Measurements from ENCODE around the gene G6PC1. TPM values are rescaled to one million over a fixed set of nuclear protein-coding genes. Genes with fewer than 3 reads are reported as not detected.

Gene G6PC1
- total RNA-seq, 1 experiment from 2014 or later = 0.10 TPM

DNA sequence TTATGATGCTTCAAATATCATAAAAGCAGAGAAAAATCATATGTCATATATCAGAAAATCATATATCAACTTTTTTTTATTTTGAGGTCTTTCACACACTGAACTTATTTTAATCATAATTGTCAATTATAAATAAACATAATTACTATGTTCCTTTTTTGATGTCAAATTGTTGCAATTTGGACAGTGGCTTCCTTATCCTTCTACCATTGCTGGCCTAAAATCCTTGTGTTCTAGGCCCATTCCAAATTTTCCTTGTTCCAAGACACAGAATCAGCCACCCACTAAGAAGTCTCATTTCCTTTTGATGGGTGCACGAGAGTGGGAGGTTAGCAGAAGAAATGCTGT, 28.9 kb downstream of the G6PC1 start:
- no peak overlapping the region for H3K9ac ChIP-seq (ENCODE audit: low read length)
- DNase-seq (ENCODE audit: low read depth, low spot score) = no peak
- TF ChIP-seq, protein P1, sequence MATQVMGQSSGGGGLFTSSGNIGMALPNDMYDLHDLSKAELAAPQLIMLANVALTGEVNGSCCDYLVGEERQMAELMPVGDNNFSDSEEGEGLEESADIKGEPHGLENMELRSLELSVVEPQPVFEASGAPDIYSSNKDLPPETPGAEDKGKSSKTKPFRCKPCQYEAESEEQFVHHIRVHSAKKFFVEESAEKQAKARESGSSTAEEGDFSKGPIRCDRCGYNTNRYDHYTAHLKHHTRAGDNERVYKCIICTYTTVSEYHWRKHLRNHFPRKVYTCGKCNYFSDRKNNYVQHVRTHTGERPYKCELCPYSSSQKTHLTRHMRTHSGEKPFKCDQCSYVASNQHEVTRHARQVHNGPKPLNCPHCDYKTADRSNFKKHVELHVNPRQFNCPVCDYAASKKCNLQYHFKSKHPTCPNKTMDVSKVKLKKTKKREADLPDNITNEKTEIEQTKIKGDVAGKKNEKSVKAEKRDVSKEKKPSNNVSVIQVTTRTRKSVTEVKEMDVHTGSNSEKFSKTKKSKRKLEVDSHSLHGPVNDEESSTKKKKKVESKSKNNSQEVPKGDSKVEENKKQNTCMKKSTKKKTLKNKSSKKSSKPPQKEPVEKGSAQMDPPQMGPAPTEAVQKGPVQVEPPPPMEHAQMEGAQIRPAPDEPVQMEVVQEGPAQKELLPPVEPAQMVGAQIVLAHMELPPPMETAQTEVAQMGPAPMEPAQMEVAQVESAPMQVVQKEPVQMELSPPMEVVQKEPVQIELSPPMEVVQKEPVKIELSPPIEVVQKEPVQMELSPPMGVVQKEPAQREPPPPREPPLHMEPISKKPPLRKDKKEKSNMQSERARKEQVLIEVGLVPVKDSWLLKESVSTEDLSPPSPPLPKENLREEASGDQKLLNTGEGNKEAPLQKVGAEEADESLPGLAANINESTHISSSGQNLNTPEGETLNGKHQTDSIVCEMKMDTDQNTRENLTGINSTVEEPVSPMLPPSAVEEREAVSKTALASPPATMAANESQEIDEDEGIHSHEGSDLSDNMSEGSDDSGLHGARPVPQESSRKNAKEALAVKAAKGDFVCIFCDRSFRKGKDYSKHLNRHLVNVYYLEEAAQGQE (IDR thresholded peaks at IDR 0.05; ENCODE audit: low read depth) = no peak
- TF ChIP-seq EZH2phosphoT487 (IDR thresholded peaks at IDR 0.05; ENCODE audit: borderline replicate concordance) (no peak), SIN3A (IDR thresholded peaks at IDR 0.05; ENCODE audit: low read depth) (no peak), POLR2A (IDR thresholded peaks at IDR 0.05; ENCODE audit: borderline replicate concordance, extremely low read depth, insufficient read depth, insufficient read length) (no peak), POLR2AphosphoS5 (IDR thresholded peaks at IDR 0.05; ENCODE audit: low read depth, low read length) (no peak), RAD21 (IDR thresholded peaks at IDR 0.05; ENCODE audit: low read depth) (no peak), EZH2 (IDR thresholded peaks at IDR 0.05) (no peak), ZFX (IDR thresholded peaks at IDR 0.05) (no peak), SP1 (IDR thresholded peaks at IDR 0.05; ENCODE audit: low read depth) (no peak), YY1 (IDR thresholded peaks at IDR 0.05; ENCODE audit: extremely low read depth, insufficient replicate concordance, low read depth, low read length) (no peak), TCF7L2 (IDR thresholded peaks at IDR 0.05; ENCODE audit: borderline replicate concordance, extremely low read depth, insufficient read depth, insufficient read length) (no peak), SRF (IDR thresholded peaks at IDR 0.05; ENCODE audit: low read depth) (no peak), EGR1 (IDR thresholded peaks at IDR 0.05; ENCODE audit: low read depth) (no peak)
- TF ChIP-seq, protein P2, sequence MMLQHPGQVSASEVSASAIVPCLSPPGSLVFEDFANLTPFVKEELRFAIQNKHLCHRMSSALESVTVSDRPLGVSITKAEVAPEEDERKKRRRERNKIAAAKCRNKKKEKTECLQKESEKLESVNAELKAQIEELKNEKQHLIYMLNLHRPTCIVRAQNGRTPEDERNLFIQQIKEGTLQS (IDR thresholded peaks at IDR 0.05) = no peak
- TF ChIP-seq, protein P3, sequence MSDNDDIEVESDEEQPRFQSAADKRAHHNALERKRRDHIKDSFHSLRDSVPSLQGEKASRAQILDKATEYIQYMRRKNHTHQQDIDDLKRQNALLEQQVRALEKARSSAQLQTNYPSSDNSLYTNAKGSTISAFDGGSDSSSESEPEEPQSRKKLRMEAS (IDR thresholded peaks at IDR 0.05) = no peak
- TF ChIP-seq, protein P4, sequence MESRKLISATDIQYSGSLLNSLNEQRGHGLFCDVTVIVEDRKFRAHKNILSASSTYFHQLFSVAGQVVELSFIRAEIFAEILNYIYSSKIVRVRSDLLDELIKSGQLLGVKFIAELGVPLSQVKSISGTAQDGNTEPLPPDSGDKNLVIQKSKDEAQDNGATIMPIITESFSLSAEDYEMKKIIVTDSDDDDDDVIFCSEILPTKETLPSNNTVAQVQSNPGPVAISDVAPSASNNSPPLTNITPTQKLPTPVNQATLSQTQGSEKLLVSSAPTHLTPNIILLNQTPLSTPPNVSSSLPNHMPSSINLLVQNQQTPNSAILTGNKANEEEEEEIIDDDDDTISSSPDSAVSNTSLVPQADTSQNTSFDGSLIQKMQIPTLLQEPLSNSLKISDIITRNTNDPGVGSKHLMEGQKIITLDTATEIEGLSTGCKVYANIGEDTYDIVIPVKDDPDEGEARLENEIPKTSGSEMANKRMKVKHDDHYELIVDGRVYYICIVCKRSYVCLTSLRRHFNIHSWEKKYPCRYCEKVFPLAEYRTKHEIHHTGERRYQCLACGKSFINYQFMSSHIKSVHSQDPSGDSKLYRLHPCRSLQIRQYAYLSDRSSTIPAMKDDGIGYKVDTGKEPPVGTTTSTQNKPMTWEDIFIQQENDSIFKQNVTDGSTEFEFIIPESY (IDR thresholded peaks at IDR 0.05; ENCODE audit: extremely low read depth, insufficient replicate concordance, low read length) = no peak
- TF ChIP-seq, protein P5, sequence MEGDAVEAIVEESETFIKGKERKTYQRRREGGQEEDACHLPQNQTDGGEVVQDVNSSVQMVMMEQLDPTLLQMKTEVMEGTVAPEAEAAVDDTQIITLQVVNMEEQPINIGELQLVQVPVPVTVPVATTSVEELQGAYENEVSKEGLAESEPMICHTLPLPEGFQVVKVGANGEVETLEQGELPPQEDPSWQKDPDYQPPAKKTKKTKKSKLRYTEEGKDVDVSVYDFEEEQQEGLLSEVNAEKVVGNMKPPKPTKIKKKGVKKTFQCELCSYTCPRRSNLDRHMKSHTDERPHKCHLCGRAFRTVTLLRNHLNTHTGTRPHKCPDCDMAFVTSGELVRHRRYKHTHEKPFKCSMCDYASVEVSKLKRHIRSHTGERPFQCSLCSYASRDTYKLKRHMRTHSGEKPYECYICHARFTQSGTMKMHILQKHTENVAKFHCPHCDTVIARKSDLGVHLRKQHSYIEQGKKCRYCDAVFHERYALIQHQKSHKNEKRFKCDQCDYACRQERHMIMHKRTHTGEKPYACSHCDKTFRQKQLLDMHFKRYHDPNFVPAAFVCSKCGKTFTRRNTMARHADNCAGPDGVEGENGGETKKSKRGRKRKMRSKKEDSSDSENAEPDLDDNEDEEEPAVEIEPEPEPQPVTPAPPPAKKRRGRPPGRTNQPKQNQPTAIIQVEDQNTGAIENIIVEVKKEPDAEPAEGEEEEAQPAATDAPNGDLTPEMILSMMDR (IDR thresholded peaks at IDR 0.05 in 2 of 3, conservative IDR thresholded peaks at IDR 0.05 in 1 of 3; ENCODE audit: borderline replicate concordance in 1 of 3, insufficient read depth in 1 of 3, low read depth in 2 of 3, low read length in 2 of 3) = no peak
- H3K36me3 ChIP-seq (ENCODE audit: control insufficient read depth in 1 of 2, insufficient read depth in 2 of 2, low read length in 2 of 2) = no peaks in the 10 kb centered on the region
- H3K9me2 ChIP-seq (ENCODE audit: insufficient read depth) = no peaks in the 10 kb centered on the region
- ChIA-PET RAD21 (ENCODE audit: low non-redundant PET in 1 of 2, low total read pairs in 2 of 2, uncharacterized antibody in 2 of 2, unreplicated experiment in 2 of 2) (interaction anchor here (0.6 to 1.4 kb wide), 3 partner anchors 69 to 160 kb away, joined by 3 to 4 read pairs (median 3); partner anchors contain the start of gene RPL27 (in 1 of the 2)), CTCF (interaction anchor here (0.9 to 2.6 kb wide), 6 partner anchors 8 to 351 kb away, joined by 3 to 15 read pairs (median 5); partner anchors contain the start of gene PSMC3IP), POLR2A (interaction anchor here (1.1 to 1.6 kb wide), 3 partner anchors 69 to 105 kb away, joined by 3 to 7 read pairs (median 3); partner anchors contain the start of genes BECN1, PSME3 and RPL27)
- ATAC-seq = no peak
- intact Hi-C loops (cut with micrococcal nuclease) = loop anchor here (2.0 kb wide), 1 partner anchor 87 kb away; no protein-coding TSS in a partner anchor
- H3K9me3 ChIP-seq (ENCODE audit: control insufficient read depth in 1 of 2, insufficient read depth in 1 of 2, low read depth in 1 of 2, low read length in 2 of 2) = no peaks in the 10 kb centered on the region
- no peak overlapping the region for H3K27ac ChIP-seq (ENCODE audit: low read depth, low read length)
- no peaks in the 10 kb centered on the region for H4K20me1 ChIP-seq (ENCODE audit: insufficient read depth)
- H2AFZ ChIP-seq (ENCODE audit: low read depth, low read length, poor library complexity, severe bottlenecking) = peak overlapping the region; percentile 94
- H3K27me3 ChIP-seq (ENCODE audit: insufficient read depth, low read length) = no peaks in the 10 kb centered on the region
- no peaks in the 10 kb centered on the region for H3K79me2 ChIP-seq (ENCODE audit: insufficient read depth, low read length)
- H3K4me1 ChIP-seq (ENCODE audit: control insufficient read depth in 1 of 2, insufficient read depth in 2 of 2, low read length in 2 of 2) = peaks cover 0 to 10% of the 10 kb centered on the region in 2 experiments; a peak in 2 of 4 replicates
- 0 out of 2 replicates have a peak overlapping the region, but pooled peaks have one; percentile 34 for H3K4me2 ChIP-seq (ENCODE audit: low read length)
- no peak overlapping the region for H3K4me3 ChIP-seq (replicated peaks in 1 of 2; ENCODE audit: low read depth in 1 of 2, low read length in 2 of 2)
- no TSS peak for BruUV-seq (replicated peaks)
